HG03354 (cell line): ENCODE data around the gene PLEKHA4.
"Not testable (repeated sequence)": the region's sequence is repeated elsewhere in the genome, so short reads cannot be mapped to it uniquely, and the experiment has no call there.

Source experiments
- ATAC-seq: cut with Tn5 transposase; IDR thresholded peaks from one replicate; pipeline ENCODE4 v1.9.1; 2021; ENCODE audit warnings: mild to moderate bottlenecking; ENCODE audit not compliant: unreplicated experiment, poor library complexity, severe bottlenecking

Gene PLEKHA4

GRCh38 chr19:48895226-48895625 is 26.8 kb upstream of the PLEKHA4 start:
- ATAC-seq, result no peak

GRCh38 chr19:48890551-48890950 is 22.1 kb upstream of the PLEKHA4 start:
- no peak for ATAC-seq

GRCh38 chr19:48889496-48889895 is 21.1 kb upstream of the PLEKHA4 start:
- ATAC-seq, result not testable (repeated sequence)

GRCh38 chr19:48887861-48888612 is 19.6 kb upstream of the PLEKHA4 start:
- ATAC-seq, result no peak

GRCh38 chr19:48883726-48884125 is 15.3 kb upstream of the PLEKHA4 start:
- ATAC-seq, result no peak

- ATAC-seq, result no peak
Observed at GRCh38 chr19:48881741-48882657, 13.6 kb upstream of the PLEKHA4 start.

GRCh38 chr19:48879696-48880095 is 11.3 kb upstream of the PLEKHA4 start:
- ATAC-seq, result not testable (repeated sequence)

- ATAC-seq, result no peak
Observed at GRCh38 chr19:48879025-48879637, 10.7 kb upstream of the PLEKHA4 start.

GRCh38 chr19:48878196-48879024 is 10.0 kb upstream of the PLEKHA4 start:
- ATAC-seq, result no peak

- no peak for ATAC-seq
Observed at GRCh38 chr19:48877855-48878195, 9.4 kb upstream of the PLEKHA4 start.

- not testable (repeated sequence) for ATAC-seq
Observed at GRCh38 chr19:48876043-48876981, 7.9 kb upstream of the PLEKHA4 start.

- no peak for ATAC-seq
Observed at GRCh38 chr19:48874303-48875135, 6.1 kb upstream of the PLEKHA4 start.

GRCh38 chr19:48873476-48874302 is 5.3 kb upstream of the PLEKHA4 start:
- ATAC-seq, result no peak

- peak; percentile 26 for ATAC-seq
Observed at GRCh38 chr19:48872884-48873475, 4.6 kb upstream of the PLEKHA4 start.

GRCh38 chr19:48872182-48872883 is 3.9 kb upstream of the PLEKHA4 start, which contains the start of gene PPP1R15A:
TSS of gene PPP1R15A (plus strand) at chr19:48872421. CDS start at chr19:48873234, 813 bp downstream.
- ATAC-seq, result peak; percentile 54
